ENCODE measurements around the gene PAIP2. TPM values are rescaled to one million over a fixed set of nuclear protein-coding genes. Genes with fewer than 3 reads are reported as not detected.

PAIP2 gene
- total and polyA plus RNA-seq, 2 experiments from 2014 or later, result 93.1 to 220 TPM

DNA sequence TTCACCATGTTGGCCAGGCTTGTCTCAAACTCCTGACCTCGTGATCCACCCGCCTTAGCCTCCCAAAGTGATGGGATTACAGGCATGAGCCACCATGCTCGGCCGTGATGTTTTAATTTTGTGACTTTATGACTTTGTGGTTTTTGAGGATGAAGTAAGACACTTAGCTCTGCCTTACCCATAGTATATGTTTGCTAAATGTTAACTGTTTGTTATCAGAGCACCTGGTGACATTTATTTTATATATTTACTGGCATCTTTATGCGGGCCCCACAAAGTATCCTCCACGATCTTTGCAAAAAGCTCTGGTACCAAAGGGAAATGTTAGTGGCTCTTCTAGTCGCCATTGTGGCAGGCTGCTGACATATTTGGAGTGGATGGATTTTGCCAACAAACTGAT is 34.7 kb downstream of the PAIP2 start:
- Histone ChIP-seq H3K27me3 (no peaks in the 10 kb centered on the region), H3K4me1 (ENCODE audit: low read depth) (no peaks in the 10 kb centered on the region), H3K9me3 (ENCODE audit: low read depth) (no peaks in the 10 kb centered on the region), H3K4me3 (no peak overlapping the region), H3K27ac (no peak overlapping the region), H3K36me3 (peaks cover 13% of the 10 kb centered on the region)
- TF ChIP-seq, protein P1, sequence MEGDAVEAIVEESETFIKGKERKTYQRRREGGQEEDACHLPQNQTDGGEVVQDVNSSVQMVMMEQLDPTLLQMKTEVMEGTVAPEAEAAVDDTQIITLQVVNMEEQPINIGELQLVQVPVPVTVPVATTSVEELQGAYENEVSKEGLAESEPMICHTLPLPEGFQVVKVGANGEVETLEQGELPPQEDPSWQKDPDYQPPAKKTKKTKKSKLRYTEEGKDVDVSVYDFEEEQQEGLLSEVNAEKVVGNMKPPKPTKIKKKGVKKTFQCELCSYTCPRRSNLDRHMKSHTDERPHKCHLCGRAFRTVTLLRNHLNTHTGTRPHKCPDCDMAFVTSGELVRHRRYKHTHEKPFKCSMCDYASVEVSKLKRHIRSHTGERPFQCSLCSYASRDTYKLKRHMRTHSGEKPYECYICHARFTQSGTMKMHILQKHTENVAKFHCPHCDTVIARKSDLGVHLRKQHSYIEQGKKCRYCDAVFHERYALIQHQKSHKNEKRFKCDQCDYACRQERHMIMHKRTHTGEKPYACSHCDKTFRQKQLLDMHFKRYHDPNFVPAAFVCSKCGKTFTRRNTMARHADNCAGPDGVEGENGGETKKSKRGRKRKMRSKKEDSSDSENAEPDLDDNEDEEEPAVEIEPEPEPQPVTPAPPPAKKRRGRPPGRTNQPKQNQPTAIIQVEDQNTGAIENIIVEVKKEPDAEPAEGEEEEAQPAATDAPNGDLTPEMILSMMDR (IDR thresholded peaks at IDR 0.05; ENCODE audit: low read depth, low read length), result no peak
- DNase-seq (ENCODE audit: low read depth in 1 of 2, low spot score in 1 of 2), result no peak

DNA sequence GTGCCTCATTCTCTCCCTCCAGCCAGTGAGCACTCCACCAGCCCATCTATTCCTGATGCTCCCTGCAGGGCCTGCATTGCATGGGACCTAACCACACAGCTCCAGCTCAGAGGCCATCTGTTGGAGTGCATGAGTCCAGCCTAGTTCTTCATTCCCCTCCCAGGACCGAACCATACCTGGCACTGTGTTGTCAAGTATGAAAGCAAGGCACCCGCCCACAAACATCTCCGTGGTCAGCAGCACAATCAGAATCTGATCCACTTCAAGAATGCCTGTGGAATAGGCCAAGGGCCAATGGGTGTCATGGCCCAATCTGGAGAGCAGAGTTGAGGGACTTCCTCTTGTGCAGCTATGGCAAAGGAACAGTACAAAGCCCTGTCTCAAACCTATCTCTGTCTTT is 35.6 kb downstream of the PAIP2 start:
- H3K27me3 ChIP-seq, result no peaks in the 10 kb centered on the region
- no peak overlapping the region for H3K4me3 ChIP-seq
- no peak for DNase-seq (ENCODE audit: low read depth in 1 of 2, low spot score in 1 of 2)
- H3K36me3 ChIP-seq, result peaks cover 4% of the 10 kb centered on the region
- H3K27ac ChIP-seq, result no peak overlapping the region
- peaks cover 7% of the 10 kb centered on the region for H3K4me1 ChIP-seq (ENCODE audit: low read depth)
- no peaks in the 10 kb centered on the region for H3K9me3 ChIP-seq (ENCODE audit: low read depth)
- TF ChIP-seq, protein P1 (IDR thresholded peaks at IDR 0.05; ENCODE audit: low read depth, low read length), result no peak

DNA sequence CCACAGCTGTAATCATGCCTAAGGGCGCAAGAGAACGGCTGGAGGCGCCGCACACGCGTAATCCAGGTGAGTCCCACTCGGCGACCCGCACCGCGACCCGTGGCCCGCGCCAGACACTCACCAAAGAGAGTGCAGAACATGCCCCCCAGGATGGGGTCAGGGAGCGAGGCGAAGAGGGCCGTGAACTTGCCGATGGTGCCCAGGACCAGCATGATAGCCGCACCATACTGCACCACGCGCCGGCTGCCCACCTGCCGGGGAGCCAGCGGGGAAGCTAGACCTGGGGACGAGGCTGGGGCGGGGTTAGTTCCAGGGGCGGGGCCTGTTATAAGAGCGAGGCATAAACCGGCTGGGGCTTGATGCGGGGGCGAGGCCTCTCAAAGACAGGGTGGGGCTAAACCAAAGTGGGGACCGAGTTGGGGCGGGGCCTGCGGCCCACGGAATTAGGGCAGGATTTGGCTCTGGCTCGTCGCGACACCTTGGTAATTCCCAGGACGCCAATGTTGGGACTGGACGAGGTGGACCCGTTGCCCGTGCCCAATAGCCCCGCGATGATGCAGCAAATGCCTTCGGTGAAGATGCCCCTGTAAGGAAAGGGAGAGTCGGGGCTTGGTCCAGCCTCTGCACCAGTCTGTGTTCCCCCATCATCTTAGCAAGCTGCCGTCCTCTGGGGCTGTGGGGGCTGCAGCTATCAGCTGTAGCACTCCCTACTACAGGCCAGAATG is 36.6 kb downstream of the PAIP2 start:
- Histone ChIP-seq H3K36me3 (peaks cover 2% of the 10 kb centered on the region), H3K9me3 (ENCODE audit: low read depth) (no peaks in the 10 kb centered on the region), H3K27me3 (no peaks in the 10 kb centered on the region), H3K27ac (no peak overlapping the region), H3K4me3 (no peak overlapping the region), H3K4me1 (ENCODE audit: low read depth) (peaks cover 17% of the 10 kb centered on the region)
- TF ChIP-seq, protein P1 (IDR thresholded peaks at IDR 0.05; ENCODE audit: low read depth, low read length), result no peak
- DNase-seq (ENCODE audit: low read depth in 1 of 2, low spot score in 1 of 2), result no peak

DNA sequence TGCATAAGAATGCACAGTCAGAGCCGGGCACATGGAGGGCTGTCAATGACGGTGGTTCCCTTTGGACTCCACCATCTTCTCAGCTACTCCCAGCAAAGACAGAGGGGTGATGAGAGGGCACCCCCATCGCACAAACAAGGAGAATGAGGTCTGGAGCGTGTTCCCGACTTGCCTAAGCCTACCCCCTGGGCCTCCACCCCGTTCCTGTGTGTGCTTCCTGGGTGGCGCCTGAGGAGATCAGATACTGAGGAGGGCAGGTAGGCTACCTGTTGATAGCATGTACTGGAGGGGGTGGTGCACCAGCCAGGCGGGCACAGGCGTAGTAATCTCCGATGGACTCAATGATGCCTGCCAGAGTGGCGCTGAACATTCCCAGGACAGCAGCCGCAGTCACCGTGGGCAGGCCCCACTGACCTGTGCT is 37.3 kb downstream of the PAIP2 start:
- no peak for DNase-seq (ENCODE audit: low read depth in 1 of 2, low spot score in 1 of 2)
- no peak overlapping the region for H3K27ac ChIP-seq
- TF ChIP-seq, protein P1 (IDR thresholded peaks at IDR 0.05; ENCODE audit: low read depth, low read length), result no peak
- no peak overlapping the region for H3K4me3 ChIP-seq
- H3K27me3 ChIP-seq, result no peaks in the 10 kb centered on the region
- H3K4me1 ChIP-seq (ENCODE audit: low read depth), result peaks cover 17% of the 10 kb centered on the region
- H3K9me3 ChIP-seq (ENCODE audit: low read depth), result no peaks in the 10 kb centered on the region
- H3K36me3 ChIP-seq, result no peaks in the 10 kb centered on the region

DNA sequence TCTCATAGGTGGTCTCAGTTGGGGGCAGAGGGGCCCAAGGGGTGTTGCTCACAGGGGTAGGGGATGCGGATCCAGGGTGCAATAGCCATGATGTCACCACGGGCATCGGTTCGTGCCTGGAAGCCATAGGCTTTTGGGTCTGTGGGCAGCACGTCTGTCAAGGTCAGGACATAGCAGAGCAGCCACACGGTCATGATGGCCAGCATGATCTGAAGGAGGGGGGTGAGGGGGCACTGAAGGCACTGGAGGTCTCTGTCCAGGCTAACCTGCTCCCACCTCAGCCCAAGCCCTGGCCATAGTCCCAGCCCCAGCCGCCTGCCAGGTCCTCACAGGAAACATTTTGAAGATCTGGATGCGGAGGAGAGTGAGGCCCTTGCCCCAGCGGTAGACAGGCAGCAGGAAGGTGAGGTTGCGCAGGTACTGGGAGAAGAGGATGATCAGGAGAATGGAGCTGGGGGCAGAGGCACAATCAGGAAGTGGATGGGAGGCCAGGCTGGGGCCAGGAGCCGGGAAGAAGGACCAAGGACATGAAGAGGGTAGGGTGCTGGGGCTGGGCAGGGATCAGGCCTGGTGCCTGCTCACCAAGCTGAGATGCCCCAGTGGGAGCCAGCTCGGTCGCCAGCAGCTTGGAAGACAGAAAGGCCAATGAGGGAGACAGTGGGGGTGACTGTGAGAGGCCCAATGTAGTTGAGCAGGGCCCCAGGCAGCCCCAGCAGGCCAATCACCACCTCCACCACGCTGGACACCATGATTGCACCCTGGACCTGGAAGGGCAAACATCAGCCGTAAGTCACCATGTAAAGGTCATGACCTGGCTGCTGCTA is 38.2 kb downstream of the PAIP2 start:
- Histone ChIP-seq H3K4me1 (ENCODE audit: low read depth) (peaks cover 17% of the 10 kb centered on the region), H3K36me3 (no peaks in the 10 kb centered on the region), H3K27ac (no peak overlapping the region), H3K27me3 (no peaks in the 10 kb centered on the region), H3K9me3 (ENCODE audit: low read depth) (no peaks in the 10 kb centered on the region), H3K4me3 (no peak overlapping the region)
- no peak for DNase-seq (ENCODE audit: low read depth in 1 of 2, low spot score in 1 of 2)
- TF ChIP-seq, protein P1 (IDR thresholded peaks at IDR 0.05; ENCODE audit: low read depth, low read length), result no peak

Measured in cardiac muscle cell (in vitro differentiated cells and primary cell).